NCI-H2227 treated with DMSO at 0.1 percent for 48 hours (cell line): ENCODE measurements around the gene PNRC2.

Experiments used
- DNase-seq: peaks from one replicate; lab custom pipeline; 2025; lab: John Stamatoyannopoulos, UW

PNRC2 gene

GRCh38 chr1:23959461-23960290 lies at the start of gene PNRC2:
Gene PNRC2, plus strand, starts transcription at chr1:23959828. Its CDS starts 1,630 bp downstream, at chr1:23961458.
- DNase-seq, result peak; percentile 94

- DNase-seq, result no peak
Measured at GRCh38 chr1:23910144-23910543, 49.5 kb upstream of the PNRC2 start.

GRCh38 chr1:23910553-23911246 lies 48.9 kb upstream of the PNRC2 start:
- DNase-seq, result no peak

- DNase-seq, result no peak
Measured at GRCh38 chr1:23911921-23912320, 47.7 kb upstream of the PNRC2 start.

GRCh38 chr1:23913212-23913880 lies 46.3 kb upstream of the PNRC2 start, which contains the start of gene CNR2:
Gene CNR2, minus strand, starts transcription at chr1:23913362. Its CDS starts 37,745 bp downstream, at chr1:23875617.
- DNase-seq, result no peak

GRCh38 chr1:23914921-23915320 lies 44.7 kb upstream of the PNRC2 start:
- no peak for DNase-seq

GRCh38 chr1:23915466-23915865 lies 44.2 kb upstream of the PNRC2 start:
- DNase-seq, result no peak

- DNase-seq, result peak; percentile 47
Measured at GRCh38 chr1:23916209-23917131, 43.2 kb upstream of the PNRC2 start.

GRCh38 chr1:23922321-23922943 lies 37.2 kb upstream of the PNRC2 start:
- no peak for DNase-seq

GRCh38 chr1:23923592-23924499 lies 35.8 kb upstream of the PNRC2 start:
- no peak for DNase-seq

GRCh38 chr1:23924601-23925000 lies 35.0 kb upstream of the PNRC2 start:
- DNase-seq, result no peak

GRCh38 chr1:23925279-23925678 lies 34.3 kb upstream of the PNRC2 start:
- DNase-seq, result no peak

GRCh38 chr1:23927097-23927496 lies 32.5 kb upstream of the PNRC2 start:
- no peak for DNase-seq

- no peak for DNase-seq
Measured at GRCh38 chr1:23928789-23929188, 30.8 kb upstream of the PNRC2 start.

GRCh38 chr1:23930270-23930669 lies 29.4 kb upstream of the PNRC2 start:
- DNase-seq, result no peak

- DNase-seq, result no peak
Measured at GRCh38 chr1:23930861-23931490, 28.7 kb upstream of the PNRC2 start.

- DNase-seq, result no peak
Measured at GRCh38 chr1:23931491-23931880, 28.1 kb upstream of the PNRC2 start.

GRCh38 chr1:23936481-23937176 lies 23.0 kb upstream of the PNRC2 start:
- DNase-seq, result no peak

- DNase-seq, result no peak
Measured at GRCh38 chr1:23947366-23947765, 12.3 kb upstream of the PNRC2 start.
